Measurements from ENCODE around the gene SNED1.

GRCh38 chr2:241007880-241008710, 9.7 kb downstream of the SNED1 start:
- TF ChIP-seq EP300 (IDR thresholded peaks at IDR 0.05) (no peak), CTCF (IDR thresholded peaks at IDR 0.05) (no peak)
